ENCODE data around the gene CFAP46. TPM values are rescaled to one million over a fixed set of nuclear protein-coding genes. Genes with fewer than 3 reads are reported as not detected.
"Not testable (repeated sequence)": the region's sequence is repeated elsewhere in the genome, so short reads cannot be mapped to it uniquely, and the experiment has no call there.

CFAP46 gene
- total RNA-seq, 1 donor from 2014 or later: 5.2 TPM

GRCh38 chr10:132774902-132775863 is 167.2 kb downstream of the CFAP46 start:
- peaks cover 14% of the 10 kb centered on the region for H3K9me3 Mint-ChIP-seq (ENCODE audit: unreplicated experiment)
- no peaks in the 10 kb centered on the region for H3K36me3 Mint-ChIP-seq (ENCODE audit: unreplicated experiment)
- H3K4me1 Mint-ChIP-seq (ENCODE audit: low read depth, unreplicated experiment): peaks cover 5% of the 10 kb centered on the region
- TF ChIP-seq CTCF (IDR thresholded peaks at IDR 0.05; ENCODE audit: partially characterized antibody, unreplicated experiment): no peak
- H3K27ac Mint-ChIP-seq (ENCODE audit: unreplicated experiment): no peak overlapping the region
- no peak overlapping the region for H3K4me3 Mint-ChIP-seq (ENCODE audit: unreplicated experiment)
- DNase-seq: no peak
- H3K27me3 Mint-ChIP-seq (ENCODE audit: unreplicated experiment): peaks cover 1% of the 10 kb centered on the region

GRCh38 chr10:132774181-132774901 is 168.0 kb downstream of the CFAP46 start:
- DNase-seq: no peak
- H3K27ac Mint-ChIP-seq (ENCODE audit: unreplicated experiment): no peak overlapping the region
- peaks cover 5% of the 10 kb centered on the region for H3K4me1 Mint-ChIP-seq (ENCODE audit: low read depth, unreplicated experiment)
- peaks cover 1% of the 10 kb centered on the region for H3K27me3 Mint-ChIP-seq (ENCODE audit: unreplicated experiment)
- TF ChIP-seq CTCF (IDR thresholded peaks at IDR 0.05; ENCODE audit: partially characterized antibody, unreplicated experiment): no peak
- H3K36me3 Mint-ChIP-seq (ENCODE audit: unreplicated experiment): no peaks in the 10 kb centered on the region
- H3K4me3 Mint-ChIP-seq (ENCODE audit: unreplicated experiment): no peak overlapping the region
- peaks cover 14% of the 10 kb centered on the region for H3K9me3 Mint-ChIP-seq (ENCODE audit: unreplicated experiment)

- H3K4me1 Mint-ChIP-seq (ENCODE audit: low read depth, unreplicated experiment); DNase-seq; H3K27ac Mint-ChIP-seq (ENCODE audit: unreplicated experiment); H3K27me3 Mint-ChIP-seq (ENCODE audit: unreplicated experiment); H3K36me3 Mint-ChIP-seq (ENCODE audit: unreplicated experiment); H3K4me3 Mint-ChIP-seq (ENCODE audit: unreplicated experiment): not testable (repeated sequence)
- H3K9me3 Mint-ChIP-seq (ENCODE audit: unreplicated experiment): peaks cover 14% of the 10 kb centered on the region
Observed at GRCh38 chr10:132772816-132773215, 169.6 kb downstream of the CFAP46 start.

GRCh38 chr10:132770061-132771021 is 172.0 kb downstream of the CFAP46 start:
- TF ChIP-seq CTCF (IDR thresholded peaks at IDR 0.05; ENCODE audit: partially characterized antibody, unreplicated experiment): no peak
- DNase-seq: no peak
- Mint-ChIP-seq H3K36me3 (ENCODE audit: unreplicated experiment) (no peaks in the 10 kb centered on the region), H3K27ac (ENCODE audit: unreplicated experiment) (no peak overlapping the region), H3K4me1 (ENCODE audit: low read depth, unreplicated experiment) (peaks cover 16% of the 10 kb centered on the region), H3K9me3 (ENCODE audit: unreplicated experiment) (peaks cover 24% of the 10 kb centered on the region), H3K27me3 (ENCODE audit: unreplicated experiment) (peaks cover 13% of the 10 kb centered on the region), H3K4me3 (ENCODE audit: unreplicated experiment) (no peak overlapping the region)

Data from glutamatergic neuron (in vitro differentiated cells).